Measurements from ENCODE around the gene SEPTIN8. TPM values are rescaled to one million over a fixed set of nuclear protein-coding genes. Genes with fewer than 3 reads are reported as not detected.

The SEPTIN8 gene
- total RNA-seq, 1 donor from 2014 or later, result 27.2 TPM

DNA sequence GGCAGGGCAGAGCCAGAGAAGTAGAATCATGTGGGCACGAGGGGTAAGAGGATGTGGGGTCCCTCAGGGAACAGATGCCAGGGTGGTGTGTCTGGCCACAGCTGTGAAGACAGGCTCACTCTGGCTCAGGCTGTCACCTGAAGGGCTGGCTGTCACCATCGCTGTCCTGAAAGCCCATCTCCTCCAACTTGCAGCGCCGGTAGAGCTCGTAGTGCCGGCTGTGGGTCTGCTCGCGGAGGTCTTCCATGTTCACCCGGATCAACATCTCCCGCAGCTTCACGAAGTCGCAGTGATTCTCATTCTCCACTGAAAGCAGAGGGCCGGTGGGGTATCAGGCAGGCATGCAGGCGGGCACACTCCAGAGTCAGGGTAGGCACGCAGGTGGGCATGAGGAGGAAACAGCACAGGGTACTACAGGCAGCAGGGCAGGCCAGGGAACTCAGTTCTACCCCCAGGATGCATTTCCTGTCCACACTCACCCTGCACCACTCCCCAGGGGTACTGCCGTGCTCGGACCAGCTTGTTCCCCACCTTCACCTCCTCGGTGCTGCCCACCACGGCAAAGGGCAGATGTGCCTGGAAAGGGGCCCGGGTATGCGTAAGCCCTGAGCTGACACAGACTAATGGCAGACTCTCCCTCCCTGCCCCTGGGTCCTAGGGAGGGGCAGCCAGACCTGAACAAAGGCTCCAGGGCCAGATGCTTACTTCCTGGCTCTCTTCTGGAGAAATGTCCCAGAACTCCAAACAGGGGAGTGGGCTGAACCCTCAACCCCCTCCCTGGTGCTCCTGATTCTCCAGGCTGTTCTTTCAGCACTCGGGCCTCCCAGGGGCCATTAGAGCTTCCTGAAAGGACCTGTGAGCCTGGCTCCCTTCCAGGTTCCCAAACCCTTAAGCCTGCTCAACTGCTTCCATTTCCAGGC is 15.5 kb downstream of the SEPTIN8 start:
- no peak for TF ChIP-seq CTCF (IDR thresholded peaks at IDR 0.05; ENCODE audit: borderline replicate concordance)
- Histone ChIP-seq H3K9me3 (replicated peaks) (no peaks in the 10 kb centered on the region), H3K4me1 (peaks cover 14% of the 10 kb centered on the region), H3K27ac (replicated peaks) (no peak overlapping the region), H3K36me3 (peaks cover 86% of the 10 kb centered on the region), H3K27me3 (ENCODE audit: low read depth) (no peaks in the 10 kb centered on the region), H3K4me3 (no peak overlapping the region)
- DNase-seq, result no peak
- intact Hi-C loops (cut with micrococcal nuclease), result no loop called here

DNA sequence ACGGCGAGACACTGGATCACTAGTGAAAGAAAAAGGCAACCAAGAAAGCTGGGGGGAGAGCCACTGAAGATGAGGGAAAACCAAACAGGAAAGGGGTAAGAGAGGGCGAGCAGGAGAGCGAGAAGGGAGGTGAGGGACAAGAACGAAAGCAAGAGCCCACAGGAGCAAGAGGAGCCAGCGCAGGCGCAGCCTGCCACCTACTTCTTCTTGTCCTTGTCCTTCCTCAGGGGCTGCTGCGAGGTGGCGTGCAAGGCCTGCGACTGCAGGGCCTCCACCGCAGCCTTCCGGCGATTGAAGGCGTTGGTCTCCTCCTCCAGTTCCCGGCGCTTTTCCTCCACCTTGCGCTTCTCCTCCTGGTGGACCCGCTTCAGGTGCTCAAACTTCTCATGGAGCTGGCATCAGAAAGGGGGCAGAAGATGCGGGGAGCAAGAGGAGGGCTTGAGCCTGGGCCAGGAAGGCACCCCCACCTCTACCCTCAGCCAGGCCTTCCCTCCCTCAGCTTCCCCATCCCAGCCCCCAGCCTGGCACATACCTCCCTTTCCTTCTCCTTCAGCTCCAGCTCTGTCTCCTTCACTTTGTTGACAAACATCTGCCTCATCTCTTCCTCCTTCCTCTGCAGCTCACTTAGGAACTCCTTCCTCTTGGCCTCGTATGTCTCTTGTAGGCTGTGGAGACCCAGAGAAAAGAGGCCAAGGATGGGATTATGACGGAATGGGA is 16.3 kb downstream of the SEPTIN8 start:
- no peak overlapping the region for H3K4me3 ChIP-seq
- intact Hi-C loops (cut with micrococcal nuclease), result no loop called here
- DNase-seq, result no peak
- H3K4me1 ChIP-seq, result peaks cover 6% of the 10 kb centered on the region
- H3K9me3 ChIP-seq (replicated peaks), result no peaks in the 10 kb centered on the region
- no peak overlapping the region for H3K27ac ChIP-seq (replicated peaks)
- no peak for TF ChIP-seq CTCF (IDR thresholded peaks at IDR 0.05; ENCODE audit: borderline replicate concordance)
- no peaks in the 10 kb centered on the region for H3K27me3 ChIP-seq (ENCODE audit: low read depth)
- H3K36me3 ChIP-seq, result peaks cover 89% of the 10 kb centered on the region

- Histone ChIP-seq H3K4me1 (no peaks in the 10 kb centered on the region), H3K4me3 (no peak overlapping the region), H3K27me3 (ENCODE audit: low read depth) (no peaks in the 10 kb centered on the region), H3K36me3 (peaks cover 86% of the 10 kb centered on the region), H3K27ac (replicated peaks) (no peak overlapping the region), H3K9me3 (replicated peaks) (no peaks in the 10 kb centered on the region)
- TF ChIP-seq CTCF (IDR thresholded peaks at IDR 0.05; ENCODE audit: borderline replicate concordance), result no peak
- DNase-seq, result no peak
- intact Hi-C loops (cut with micrococcal nuclease), result no loop called here
These were observed 17.0 kb downstream of the SEPTIN8 start for GRCh38 chr5:132760049-132760420.

GRCh38 chr5:132759114-132760048 is 17.7 kb downstream of the SEPTIN8 start:
- no peak for DNase-seq
- intact Hi-C loops (cut with micrococcal nuclease), result no loop called here
- H3K27me3 ChIP-seq (ENCODE audit: low read depth), result no peaks in the 10 kb centered on the region
- H3K27ac ChIP-seq (replicated peaks), result no peak overlapping the region
- peaks cover 80% of the 10 kb centered on the region for H3K36me3 ChIP-seq
- no peak overlapping the region for H3K4me3 ChIP-seq
- no peaks in the 10 kb centered on the region for H3K4me1 ChIP-seq
- no peaks in the 10 kb centered on the region for H3K9me3 ChIP-seq (replicated peaks)
- TF ChIP-seq CTCF (IDR thresholded peaks at IDR 0.05; ENCODE audit: borderline replicate concordance), result no peak

DNA sequence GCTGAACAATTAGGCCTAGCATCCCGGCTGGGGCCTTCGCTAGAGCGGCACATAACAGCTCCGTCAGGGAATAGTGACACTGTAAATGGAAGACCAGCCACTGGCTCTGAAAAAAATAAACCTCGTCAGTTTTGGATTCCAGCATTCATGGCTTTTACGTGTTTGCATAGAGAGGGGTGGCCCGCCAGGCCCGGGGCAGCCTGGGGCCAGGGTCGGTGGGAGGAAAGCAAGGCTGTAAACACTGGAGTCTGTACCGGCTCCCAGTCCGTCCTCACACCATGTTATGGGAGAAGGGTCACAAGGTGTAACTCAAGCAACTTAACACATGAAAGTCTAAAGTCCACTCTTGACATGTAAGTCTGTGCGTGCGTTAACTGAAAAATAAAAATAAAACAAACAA is 18.6 kb downstream of the SEPTIN8 start:
- no peak for DNase-seq
- TF ChIP-seq CTCF (IDR thresholded peaks at IDR 0.05; ENCODE audit: borderline replicate concordance), result no peak
- no peak overlapping the region for H3K4me3 ChIP-seq
- no peaks in the 10 kb centered on the region for H3K4me1 ChIP-seq
- no peaks in the 10 kb centered on the region for H3K9me3 ChIP-seq (replicated peaks)
- H3K27ac ChIP-seq (replicated peaks), result no peak overlapping the region
- H3K36me3 ChIP-seq, result peaks cover 75% of the 10 kb centered on the region
- intact Hi-C loops (cut with micrococcal nuclease), result no loop called here
- H3K27me3 ChIP-seq (ENCODE audit: low read depth), result no peaks in the 10 kb centered on the region
